ENCODE measurements around the gene RICTOR. TPM values are rescaled to one million over a fixed set of nuclear protein-coding genes. Genes with fewer than 3 reads are reported as not detected.

The RICTOR gene
- total and polyA plus RNA-seq, 9 of the 15 experiments (the other 6 are each of a cell fraction or from before 2014, with no cell fraction given) = 13.9 to 46.6 (median 22.6) TPM

DNA sequence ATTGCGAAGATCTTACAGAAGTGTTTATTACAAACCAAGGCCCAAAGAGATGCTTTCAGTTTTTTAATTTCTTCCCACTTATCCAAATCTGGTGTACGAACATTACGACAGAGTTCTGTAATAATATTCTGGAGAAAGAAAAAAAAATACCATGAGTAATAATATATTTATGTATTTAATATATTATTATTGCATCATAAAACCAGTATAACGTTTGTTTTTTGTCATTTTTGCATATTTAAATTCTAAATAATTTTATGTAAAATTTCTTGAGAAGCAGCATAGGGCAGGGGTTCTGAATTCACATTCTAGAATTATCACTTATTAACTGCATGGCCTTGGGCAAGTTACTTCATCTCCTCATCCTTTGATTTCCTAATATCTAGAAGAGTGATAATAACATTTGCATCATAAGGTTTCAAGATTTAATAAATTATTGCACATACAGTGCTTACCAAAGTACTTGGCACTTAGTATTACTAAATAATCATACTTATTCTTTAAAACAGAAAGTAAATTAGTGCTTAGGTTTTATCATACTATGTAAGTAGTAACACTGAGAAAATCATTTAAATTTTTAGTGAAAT lies 120.7 kb downstream of the RICTOR start:
- ATAC-seq (no peak), DNase-seq (ENCODE audit: extremely low read depth in 1 of 4, low spot score in 3 of 4) (no peak), FAIRE-seq (no peak)
- Histone ChIP-seq H3K9ac (ENCODE audit: insufficient read depth in 1 of 2, low read depth in 2 of 2, low read length in 2 of 2) (no peak overlapping the region), H3K4me1 (replicated peaks in 1 of 2; ENCODE audit: control insufficient read depth in 2 of 2, insufficient read depth in 2 of 2, low read length in 2 of 2) (no peaks in the 10 kb centered on the region), H3K79me2 (ENCODE audit: control insufficient read depth, insufficient read depth, low read length) (no peaks in the 10 kb centered on the region), H3K9me1 (ENCODE audit: control insufficient read depth, insufficient read depth, low read length) (no peaks in the 10 kb centered on the region), H3K27me3 (ENCODE audit: control insufficient read depth in 2 of 2, insufficient read depth in 2 of 2, low read length in 2 of 2) (no peaks in the 10 kb centered on the region), H3K9me3 (replicated peaks; ENCODE audit: control insufficient read depth, insufficient read depth, low read depth, low read length) (no peaks in the 10 kb centered on the region), H3K4me3 (no peak overlapping the region), H3K4me2 (ENCODE audit: insufficient read depth, low read length) (no peak overlapping the region), H3K36me3 (ENCODE audit: control insufficient read depth, insufficient read depth, low read length) (peaks cover 91% of the 10 kb centered on the region), H3K27ac (ENCODE audit: extremely low read depth, low read depth, low read length) (no peak overlapping the region), H4K20me1 (replicated peaks; ENCODE audit: control insufficient read depth, insufficient read depth, low read length) (no peaks in the 10 kb centered on the region; the same call in 1 of the 2 replicates), H2AFZ (ENCODE audit: low read depth, low read length) (no peak overlapping the region)
- BruUV-seq (replicated peaks) = no TSS peak
- ChIA-PET POLR2A (no interaction called here), CTCF (ENCODE audit: low intra/inter-chr PET ratio) (no interaction called here)
- in situ Hi-C loops (cut with MboI) (no loop called here), intact Hi-C loops (cut with micrococcal nuclease) (no loop called here)
- WGBS (ENCODE audit: insufficient coverage, low coverage, missing lambda C conversion rate) = 83% methylated on average over 4 of the region's 4 CpGs
- TF ChIP-seq MEF2D (tag; conservative IDR thresholded peaks at IDR 0.05; ENCODE audit: low read depth) (no peak), TBP (optimal IDR thresholded peaks at IDR 0.05; ENCODE audit: low read depth, low read length) (no peak), ZNF184 (CRISPR knock-in tag; IDR thresholded peaks at IDR 0.05) (no peak), CEBPB (tag; IDR thresholded peaks at IDR 0.05) (peak; percentile 50), CEBPG (CRISPR knock-in tag; IDR thresholded peaks at IDR 0.05) (no peak), CEBPG (tag; conservative IDR thresholded peaks at IDR 0.05 in 1 of 2, IDR thresholded peaks at IDR 0.05 in 1 of 2) (peak; percentile 14 to 87; a peak in 2 of 4 replicates), ILF3 (IDR thresholded peaks at IDR 0.05; ENCODE audit: borderline replicate concordance) (no peak), NCOA4 (IDR thresholded peaks at IDR 0.05; ENCODE audit: partially characterized antibody) (no peak), CCAR2 (IDR thresholded peaks at IDR 0.05; ENCODE audit: low read depth, low read length) (no peak), ASH1L (IDR thresholded peaks at IDR 0.05; ENCODE audit: borderline replicate concordance, low read depth, partially characterized antibody) (no peak), WHSC1 (IDR thresholded peaks at IDR 0.05; ENCODE audit: low read length) (no peak), ZNF24 (IDR thresholded peaks at IDR 0.05) (no peak), HNRNPLL (IDR thresholded peaks at IDR 0.05; ENCODE audit: low read depth, low read length, poor library complexity, severe bottlenecking) (no peak)
- TF ChIP-seq, protein P1, sequence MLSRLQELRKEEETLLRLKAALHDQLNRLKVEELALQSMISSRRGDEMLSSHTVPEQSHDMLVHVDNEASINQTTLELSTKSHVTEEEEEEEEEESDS (CRISPR knock-in tag; IDR thresholded peaks at IDR 0.05) = no peak
